Astrocyte (in vitro differentiated cells and primary cell): ENCODE measurements around the gene RGS14.

Source experiments
- EZH2 ChIP-seq: IDR thresholded peaks from 2 replicates; pipeline ENCODE4 v1.6.1; 2012; ENCODE audit warnings: mild to moderate bottlenecking, low read length, inconsistent platforms; ENCODE audit not compliant: insufficient read depth
- TF ChIP-seq, protein P1 (sequence below): IDR thresholded peaks from 2 replicates; pipeline ENCODE4 v1.5.1; 2011; ENCODE audit warnings: low read depth, mild to moderate bottlenecking, inconsistent platforms, low read length, moderate library complexity; ENCODE audit not compliant: insufficient read depth

DNA sequence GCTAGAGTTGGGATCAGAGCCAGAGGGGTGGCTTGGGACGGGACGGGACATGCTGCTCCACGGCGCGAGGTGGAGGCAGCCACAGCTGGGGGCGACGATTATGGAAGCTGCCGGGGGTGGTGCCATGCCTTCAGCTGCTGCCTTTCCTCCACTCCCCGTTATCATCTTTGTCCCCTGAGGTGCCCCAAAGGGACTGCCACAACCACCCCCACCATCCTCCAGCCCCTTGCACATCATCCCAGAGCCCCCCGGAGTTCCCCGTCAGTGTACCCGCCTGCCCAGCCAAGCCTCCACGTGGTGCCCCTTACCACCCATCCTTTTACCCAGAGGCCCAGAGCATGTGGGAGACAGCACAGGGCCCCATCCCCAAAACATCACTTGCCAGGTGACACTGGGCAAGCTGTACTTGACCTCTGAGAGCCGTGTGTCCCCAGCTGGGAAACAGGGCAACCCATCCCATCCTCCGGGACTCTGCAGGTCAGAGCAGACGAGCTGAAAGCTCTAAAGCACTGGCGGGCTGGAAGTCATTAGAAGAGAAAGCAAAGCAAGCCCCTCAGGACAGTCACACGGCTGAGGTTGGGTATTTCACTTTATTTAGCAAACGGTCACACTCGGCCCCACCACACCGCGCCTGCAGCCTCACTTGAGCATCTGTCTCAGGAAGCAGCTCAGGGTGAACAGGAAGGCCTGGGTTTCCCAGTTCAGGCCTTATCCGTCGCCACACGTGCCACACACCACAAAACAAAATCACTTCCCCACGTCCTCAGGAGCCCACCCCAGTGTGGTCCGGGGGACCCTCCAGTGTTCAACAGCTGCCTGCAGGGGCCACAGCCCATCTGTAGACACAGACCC lies 26.5 kb upstream of the RGS14 start:
- TF ChIP-seq, protein P1, sequence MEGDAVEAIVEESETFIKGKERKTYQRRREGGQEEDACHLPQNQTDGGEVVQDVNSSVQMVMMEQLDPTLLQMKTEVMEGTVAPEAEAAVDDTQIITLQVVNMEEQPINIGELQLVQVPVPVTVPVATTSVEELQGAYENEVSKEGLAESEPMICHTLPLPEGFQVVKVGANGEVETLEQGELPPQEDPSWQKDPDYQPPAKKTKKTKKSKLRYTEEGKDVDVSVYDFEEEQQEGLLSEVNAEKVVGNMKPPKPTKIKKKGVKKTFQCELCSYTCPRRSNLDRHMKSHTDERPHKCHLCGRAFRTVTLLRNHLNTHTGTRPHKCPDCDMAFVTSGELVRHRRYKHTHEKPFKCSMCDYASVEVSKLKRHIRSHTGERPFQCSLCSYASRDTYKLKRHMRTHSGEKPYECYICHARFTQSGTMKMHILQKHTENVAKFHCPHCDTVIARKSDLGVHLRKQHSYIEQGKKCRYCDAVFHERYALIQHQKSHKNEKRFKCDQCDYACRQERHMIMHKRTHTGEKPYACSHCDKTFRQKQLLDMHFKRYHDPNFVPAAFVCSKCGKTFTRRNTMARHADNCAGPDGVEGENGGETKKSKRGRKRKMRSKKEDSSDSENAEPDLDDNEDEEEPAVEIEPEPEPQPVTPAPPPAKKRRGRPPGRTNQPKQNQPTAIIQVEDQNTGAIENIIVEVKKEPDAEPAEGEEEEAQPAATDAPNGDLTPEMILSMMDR: no peak
- no peak for TF ChIP-seq EZH2
